Neuronal stem cell (in vitro differentiated cells): ENCODE results near the gene CCN6.
A peak's percentile ranks its signal among the peaks of the same experiment; 100 is the strongest.

Experiments
- DNase-seq: peaks from one replicate; pipeline ENCODE4 v3.0.0-alpha.2; 2013; ENCODE audit warnings: low spot score
- H2AFZ ChIP-seq: one replicate; pipeline ENCODE4 v1.6.1; 2013; ENCODE audit warnings: mild to moderate bottlenecking, low read length, inconsistent platforms
- H2AK5ac ChIP-seq: 2 replicates; pipeline ENCODE4 v1.6.1; 2013; ENCODE audit warnings: low read depth, mild to moderate bottlenecking, inconsistent platforms, low read length, moderate library complexity, mixed read lengths
- H2BK120ac ChIP-seq: 2 replicates; pipeline ENCODE4 v1.6.1; 2013; ENCODE audit warnings: low read depth, mild to moderate bottlenecking, inconsistent platforms, low read length, moderate library complexity, mixed read lengths
- H2BK12ac ChIP-seq: one replicate; pipeline ENCODE4 v1.6.1; 2013; ENCODE audit warnings: low read length, inconsistent platforms
- H2BK15ac ChIP-seq: 2 replicates; pipeline ENCODE4 v1.6.1; 2013; ENCODE audit warnings: mild to moderate bottlenecking, low read length, inconsistent platforms, mixed read lengths
- H2BK5ac ChIP-seq: one replicate; pipeline ENCODE4 v1.6.1; 2013; ENCODE audit warnings: inconsistent platforms, mild to moderate bottlenecking, low read length, moderate library complexity
- H3K14ac ChIP-seq: one replicate; pipeline ENCODE4 v1.6.1; 2013; ENCODE audit warnings: low read length, inconsistent platforms
- H3K18ac ChIP-seq: 2 replicates; pipeline ENCODE4 v1.6.1; 2013; ENCODE audit warnings: low read length, inconsistent platforms
- H3K23ac ChIP-seq: 2 replicates; pipeline ENCODE4 v1.6.1; 2013; ENCODE audit warnings: low read depth, mild to moderate bottlenecking, mixed read lengths, low read length, inconsistent platforms; ENCODE audit not compliant: poor library complexity
- H3K27ac ChIP-seq: replicated peaks from 3 replicates; pipeline ENCODE4 v1.5.1; 2013; ENCODE audit warnings: low read length, inconsistent platforms
- H3K27me3 ChIP-seq, 3 experiments: 2 replicates each; pipeline ENCODE4 v1.6.1; 2013; ENCODE audit warnings: low read length in 3 of 3, mild to moderate bottlenecking in 2 of 3, inconsistent platforms in 1 of 3, low read depth in 1 of 3, mixed read lengths in 1 of 3, moderate library complexity in 1 of 3; ENCODE audit not compliant: control insufficient read depth in 3 of 3, insufficient read depth in 3 of 3
- H3K36me3 ChIP-seq, 2 donors: replicated peaks in 1 of 2; 2 replicates each; pipeline ENCODE4 v1.6.1; 2013; ENCODE audit warnings: low read length in 2 of 2; ENCODE audit not compliant: control insufficient read depth in 2 of 2, insufficient read depth in 2 of 2
- H3K4ac ChIP-seq: 2 replicates; pipeline ENCODE4 v1.6.1; 2013; ENCODE audit warnings: inconsistent platforms, mild to moderate bottlenecking, low read length, moderate library complexity
- H3K4me1 ChIP-seq, 2 donors: 1 replicate in 1 of 2; 2 replicates in 1 of 2; pipeline ENCODE4 v1.6.1; 2013; ENCODE audit warnings: low read length in 2 of 2, low read depth in 1 of 2; ENCODE audit not compliant: control insufficient read depth in 2 of 2, insufficient read depth in 1 of 2
- H3K4me2 ChIP-seq: one replicate; pipeline ENCODE4 v1.6.1; 2013; ENCODE audit warnings: mild to moderate bottlenecking, low read length, inconsistent platforms; ENCODE audit not compliant: insufficient read depth, poor library complexity, severe bottlenecking
- H3K4me3 ChIP-seq, 2 donors: 2 replicates each; pipeline ENCODE4 v1.5.1; 2013; ENCODE audit warnings: low read length in 2 of 2, mild to moderate bottlenecking in 2 of 2, inconsistent platforms in 1 of 2, moderate library complexity in 1 of 2
- H3K79me1 ChIP-seq: one replicate; pipeline ENCODE4 v1.6.1; 2013; ENCODE audit warnings: low read depth, mild to moderate bottlenecking, inconsistent platforms, low read length, moderate library complexity
- H3K9ac ChIP-seq: one replicate; pipeline ENCODE4 v1.6.1; 2013; ENCODE audit warnings: mild to moderate bottlenecking, low read depth, low read length, inconsistent platforms; ENCODE audit not compliant: poor library complexity
- H3K9me3 ChIP-seq, 2 donors: replicated peaks in 1 of 2; 2 replicates each; pipeline versions ENCODE3 to v1.6.1; 2013; ENCODE audit warnings: low read length in 2 of 2, mild to moderate bottlenecking in 2 of 2, inconsistent platforms in 1 of 2, low read depth in 1 of 2, mixed read lengths in 1 of 2, moderate library complexity in 1 of 2; ENCODE audit not compliant: control insufficient read depth in 2 of 2, insufficient read depth in 1 of 2
- H4K8ac ChIP-seq: one replicate; pipeline ENCODE4 v1.6.1; 2013; ENCODE audit warnings: low read depth, mild to moderate bottlenecking, inconsistent platforms, low read length, moderate library complexity
- H4K91ac ChIP-seq: one replicate; pipeline ENCODE4 v1.6.1; 2013; ENCODE audit warnings: low read length, low read depth, mild to moderate bottlenecking, inconsistent platforms; ENCODE audit not compliant: poor library complexity
- WGBS, 2 donors: extraction: QIAGEN DNeasy Blood & Tissue Kit; methylation state at CpG; one replicate each; pipeline ENCODE4 v1.1.7; 2013; ENCODE audit warnings: missing lambda C conversion rate in 2 of 2, mixed read lengths in 1 of 2; ENCODE audit not compliant: insufficient read length in 2 of 2, insufficient replicate concordance in 1 of 2; ENCODE audit errors: extremely low coverage in 2 of 2; 5-methylcytosine and 5-hydroxymethylcytosine counted together

The CCN6 gene

GRCh38 chr6:112007805-112008204 lies 46.1 kb upstream of the CCN6 start:
- Histone ChIP-seq H2BK5ac (no peak overlapping the region), H3K27ac (no peak overlapping the region), H4K91ac (no peak overlapping the region), H3K4me2 (no peak overlapping the region), H3K27me3 (no peaks in the 10 kb centered on the region), H3K23ac (no peak overlapping the region), H4K8ac (no peak overlapping the region), H3K36me3 (no peaks in the 10 kb centered on the region), H3K4ac (no peak overlapping the region), H3K9ac (no peak overlapping the region), H3K9me3 (peaks cover 0 to 2% of the 10 kb centered on the region in 2 donors), H2AFZ (peak overlapping the region; percentile 26), H3K4me1 (no peaks in the 10 kb centered on the region), H2BK120ac (no peak overlapping the region), H2BK15ac (no peak overlapping the region), H3K4me3 (no peak overlapping the region), H3K79me1 (peaks cover 2% of the 10 kb centered on the region), H2BK12ac (no peak overlapping the region), H2AK5ac (no peak overlapping the region), H3K14ac (no peak overlapping the region), H3K18ac (no peak overlapping the region)
- no peak for DNase-seq
- no CpG with 5 or more reads among the region's 3 CpGs for WGBS, 2 donors

- Histone ChIP-seq H4K91ac (no peak overlapping the region), H3K27me3 (no peaks in the 10 kb centered on the region), H3K79me1 (peaks cover 2% of the 10 kb centered on the region), H3K18ac (no peak overlapping the region), H2AFZ (no peak overlapping the region), H3K36me3 (no peaks in the 10 kb centered on the region), H3K4ac (no peak overlapping the region), H2BK120ac (no peak overlapping the region), H2BK12ac (no peak overlapping the region), H2BK15ac (no peak overlapping the region), H2BK5ac (no peak overlapping the region), H3K4me3 (no peak overlapping the region), H2AK5ac (no peak overlapping the region), H3K4me1 (no peaks in the 10 kb centered on the region), H3K9ac (no peak overlapping the region), H4K8ac (no peak overlapping the region), H3K4me2 (no peak overlapping the region), H3K9me3 (peaks cover 0 to 2% of the 10 kb centered on the region in 2 donors), H3K14ac (no peak overlapping the region), H3K27ac (no peak overlapping the region), H3K23ac (no peak overlapping the region)
- no peak for DNase-seq
- WGBS, 2 donors = no CpG with 5 or more reads among the region's 4 CpGs
These were observed 45.4 kb upstream of the CCN6 start for GRCh38 chr6:112008482-112008881.

GRCh38 chr6:112010328-112010727 lies 43.6 kb upstream of the CCN6 start:
- H3K27me3 ChIP-seq = no peaks in the 10 kb centered on the region
- H4K8ac ChIP-seq = no peak overlapping the region
- no peak overlapping the region for H2BK120ac ChIP-seq
- no peak overlapping the region for H3K4me2 ChIP-seq
- no peak overlapping the region for H2BK12ac ChIP-seq
- H4K91ac ChIP-seq = no peak overlapping the region
- H3K23ac ChIP-seq = no peak overlapping the region
- no peak overlapping the region for H2BK15ac ChIP-seq
- H3K27ac ChIP-seq = no peak overlapping the region
- peaks cover 0 to 2% of the 10 kb centered on the region in 2 donors for H3K9me3 ChIP-seq
- H3K36me3 ChIP-seq = no peaks in the 10 kb centered on the region
- no peak overlapping the region for H3K14ac ChIP-seq
- H2AFZ ChIP-seq = peak overlapping the region; percentile 53
- no peak overlapping the region for H3K18ac ChIP-seq
- no peak for DNase-seq
- peaks cover 2% of the 10 kb centered on the region for H3K79me1 ChIP-seq
- no peaks in the 10 kb centered on the region for H3K4me1 ChIP-seq
- H3K9ac ChIP-seq = no peak overlapping the region
- H2BK5ac ChIP-seq = no peak overlapping the region
- H3K4me3 ChIP-seq = no peak overlapping the region
- no peak overlapping the region for H2AK5ac ChIP-seq
- no CpG with 5 or more reads among the region's 5 CpGs for WGBS, 2 donors
- no peak overlapping the region for H3K4ac ChIP-seq

GRCh38 chr6:112013051-112013450 lies 40.9 kb upstream of the CCN6 start:
- no peak overlapping the region for H3K14ac ChIP-seq
- H3K18ac ChIP-seq = no peak overlapping the region
- H3K36me3 ChIP-seq = no peaks in the 10 kb centered on the region
- H4K8ac ChIP-seq = no peak overlapping the region
- no peak overlapping the region for H3K4ac ChIP-seq
- no peak overlapping the region for H2BK15ac ChIP-seq
- H2AFZ ChIP-seq = no peak overlapping the region
- H3K23ac ChIP-seq = no peak overlapping the region
- WGBS, 2 donors = no CpG with 5 or more reads among the region's 3 CpGs
- H4K91ac ChIP-seq = no peak overlapping the region
- H3K27ac ChIP-seq = no peak overlapping the region
- no peak overlapping the region for H3K4me3 ChIP-seq
- DNase-seq = no peak
- H2BK120ac ChIP-seq = no peak overlapping the region
- H2AK5ac ChIP-seq = no peak overlapping the region
- H3K9me3 ChIP-seq = no peaks in the 10 kb centered on the region
- H3K79me1 ChIP-seq = peaks cover 2% of the 10 kb centered on the region
- H3K27me3 ChIP-seq = no peaks in the 10 kb centered on the region
- peaks cover 0 to 1% of the 10 kb centered on the region in 2 donors for H3K4me1 ChIP-seq
- H2BK12ac ChIP-seq = no peak overlapping the region
- no peak overlapping the region for H3K9ac ChIP-seq
- H2BK5ac ChIP-seq = no peak overlapping the region
- no peak overlapping the region for H3K4me2 ChIP-seq
